Vagina (tissue), 2 donors: ENCODE data around the gene ESYT2.

Source experiments
- POLR2AphosphoS5 ChIP-seq, 2 donors: sonication (generic); formaldehyde crosslinking; IDR thresholded peaks; one replicate each; pipeline ENCODE4 v1.9.0; 2017; ENCODE audit warnings: antibody characterized with exemption in 2 of 2, mild to moderate bottlenecking in 2 of 2, low read depth in 1 of 2; ENCODE audit not compliant: insufficient read depth in 1 of 2
- TF ChIP-seq, protein P1 (sequence below), 3 experiments: fragments of 450-650 bp in 2 of 3; fragments of 200-600 bp in 1 of 3; sonication (generic) in 1 of 3; IDR thresholded peaks; one replicate each; pipeline ENCODE4 v1.5.1; 2017 to 2019; ENCODE audit warnings: antibody characterized with exemption in 3 of 3, mild to moderate bottlenecking in 2 of 3, moderate library complexity in 2 of 3

DNA sequence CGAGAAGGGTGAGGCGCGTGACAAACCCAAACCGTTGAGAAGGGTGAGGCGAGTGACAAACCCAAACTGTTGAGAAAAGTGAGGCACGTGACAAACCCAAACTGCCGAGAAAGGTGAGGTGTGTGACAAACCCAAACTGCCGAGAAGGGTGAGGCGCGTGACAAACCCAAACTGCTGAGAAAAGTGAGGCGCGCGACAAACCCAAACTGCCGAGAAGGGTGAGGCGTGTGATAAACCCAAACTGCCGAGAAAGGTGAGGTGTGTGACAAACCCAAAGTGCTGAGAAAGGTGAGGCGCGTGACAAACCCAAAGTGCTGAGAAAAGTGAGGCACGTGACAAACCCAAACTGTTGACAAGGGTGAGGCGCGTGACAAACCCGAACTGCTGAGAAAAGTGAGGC lies 25.0 kb downstream of the ESYT2 start:
- TF ChIP-seq, protein P1, sequence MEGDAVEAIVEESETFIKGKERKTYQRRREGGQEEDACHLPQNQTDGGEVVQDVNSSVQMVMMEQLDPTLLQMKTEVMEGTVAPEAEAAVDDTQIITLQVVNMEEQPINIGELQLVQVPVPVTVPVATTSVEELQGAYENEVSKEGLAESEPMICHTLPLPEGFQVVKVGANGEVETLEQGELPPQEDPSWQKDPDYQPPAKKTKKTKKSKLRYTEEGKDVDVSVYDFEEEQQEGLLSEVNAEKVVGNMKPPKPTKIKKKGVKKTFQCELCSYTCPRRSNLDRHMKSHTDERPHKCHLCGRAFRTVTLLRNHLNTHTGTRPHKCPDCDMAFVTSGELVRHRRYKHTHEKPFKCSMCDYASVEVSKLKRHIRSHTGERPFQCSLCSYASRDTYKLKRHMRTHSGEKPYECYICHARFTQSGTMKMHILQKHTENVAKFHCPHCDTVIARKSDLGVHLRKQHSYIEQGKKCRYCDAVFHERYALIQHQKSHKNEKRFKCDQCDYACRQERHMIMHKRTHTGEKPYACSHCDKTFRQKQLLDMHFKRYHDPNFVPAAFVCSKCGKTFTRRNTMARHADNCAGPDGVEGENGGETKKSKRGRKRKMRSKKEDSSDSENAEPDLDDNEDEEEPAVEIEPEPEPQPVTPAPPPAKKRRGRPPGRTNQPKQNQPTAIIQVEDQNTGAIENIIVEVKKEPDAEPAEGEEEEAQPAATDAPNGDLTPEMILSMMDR (IDR thresholded peaks at IDR 0.05): no peak
- no peak for TF ChIP-seq POLR2AphosphoS5 (IDR thresholded peaks at IDR 0.05; ENCODE audit: insufficient read depth in 1 of 2, low read depth in 1 of 2)
